ENCODE results near the gene RCL1.

- TF ChIP-seq REST (IDR thresholded peaks at IDR 0.05; ENCODE audit: insufficient read depth in 1 of 2, low read depth in 2 of 2, low read length in 2 of 2), result no peak
- TF ChIP-seq TAF1 (IDR thresholded peaks at IDR 0.05; ENCODE audit: borderline replicate concordance, insufficient read depth, low read length), result no peak
- no peak for TF ChIP-seq SIN3A (IDR thresholded peaks at IDR 0.05; ENCODE audit: borderline replicate concordance, insufficient read depth, low read length)
These were observed 99.9 kb downstream of the RCL1 start for GRCh38 chr9:4892501-4893194.

All from PFSK-1 (cell line).